ENCODE data around the gene PPIL6. TPM values are rescaled to one million over a fixed set of nuclear protein-coding genes. Genes with fewer than 3 reads are reported as not detected.

Gene PPIL6
- total RNA-seq, 2 experiments from 2014 or later = 0.84 to 1.3 TPM

DNA sequence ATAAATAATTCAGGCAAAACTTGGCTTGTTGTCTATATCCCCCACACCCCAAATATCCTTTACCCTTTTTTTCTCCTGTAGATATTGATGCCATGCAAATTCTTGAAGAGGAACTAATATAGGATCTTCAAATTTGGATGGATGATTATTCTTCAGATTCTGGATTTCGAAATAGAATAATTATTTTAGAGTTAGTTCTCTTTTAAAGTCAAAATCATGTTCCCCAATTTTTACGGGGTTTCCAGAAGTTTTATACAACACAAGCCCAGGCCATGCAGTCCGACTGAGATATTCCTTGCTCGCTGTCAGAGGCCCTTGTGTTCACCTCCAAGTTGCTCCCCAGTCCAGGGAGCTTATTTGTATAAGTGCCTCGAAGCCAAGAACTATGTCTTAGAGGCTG, 4.4 kb downstream of the PPIL6 start:
- CTCF ChIA-PET = interaction anchor here (1.0 kb wide), 1 partner anchor 10 kb away, joined by 4 read pairs; no protein-coding TSS in a partner anchor
- no peaks in the 10 kb centered on the region for H3K27me3 ChIP-seq (ENCODE audit: control insufficient read depth in 1 of 2, insufficient read depth in 2 of 2, low read length in 2 of 2)
- DNase-seq = no peak
- intact Hi-C loops (cut with DNase I, micrococcal nuclease) = loop anchor here in 1 of 2 experiments (2.0 to 5.0 kb wide), 2 partner anchors 47 to 1546 kb away; partner anchors contain the start of gene RPF2
- H3K4me1 ChIP-seq (ENCODE audit: insufficient read depth, low read length) = peaks cover 13% of the 10 kb centered on the region
- H3K27ac ChIP-seq (ENCODE audit: low read depth in 1 of 2, low read length in 2 of 2) = no peak overlapping the region
- Mint-ChIP-seq H3K4me1 (ENCODE audit: low read depth) (peaks cover 6% of the 10 kb centered on the region), H3K27ac (no peak overlapping the region), H3K4me3 (no peak overlapping the region), H3K9me3 (no peaks in the 10 kb centered on the region), H3K27me3 (no peaks in the 10 kb centered on the region), H3K36me3 (ENCODE audit: low read depth) (peaks cover 2% of the 10 kb centered on the region)
- no peak overlapping the region for H3K4me3 ChIP-seq (ENCODE audit: low read length)
- no peak for ATAC-seq (ENCODE audit: poor library complexity)
- no peaks in the 10 kb centered on the region for H3K9me3 ChIP-seq (ENCODE audit: control insufficient read depth in 1 of 2, insufficient read depth in 1 of 2, low read length in 2 of 2)
- POLR2A ChIA-PET = no interaction called here
- TF ChIP-seq, protein P1, sequence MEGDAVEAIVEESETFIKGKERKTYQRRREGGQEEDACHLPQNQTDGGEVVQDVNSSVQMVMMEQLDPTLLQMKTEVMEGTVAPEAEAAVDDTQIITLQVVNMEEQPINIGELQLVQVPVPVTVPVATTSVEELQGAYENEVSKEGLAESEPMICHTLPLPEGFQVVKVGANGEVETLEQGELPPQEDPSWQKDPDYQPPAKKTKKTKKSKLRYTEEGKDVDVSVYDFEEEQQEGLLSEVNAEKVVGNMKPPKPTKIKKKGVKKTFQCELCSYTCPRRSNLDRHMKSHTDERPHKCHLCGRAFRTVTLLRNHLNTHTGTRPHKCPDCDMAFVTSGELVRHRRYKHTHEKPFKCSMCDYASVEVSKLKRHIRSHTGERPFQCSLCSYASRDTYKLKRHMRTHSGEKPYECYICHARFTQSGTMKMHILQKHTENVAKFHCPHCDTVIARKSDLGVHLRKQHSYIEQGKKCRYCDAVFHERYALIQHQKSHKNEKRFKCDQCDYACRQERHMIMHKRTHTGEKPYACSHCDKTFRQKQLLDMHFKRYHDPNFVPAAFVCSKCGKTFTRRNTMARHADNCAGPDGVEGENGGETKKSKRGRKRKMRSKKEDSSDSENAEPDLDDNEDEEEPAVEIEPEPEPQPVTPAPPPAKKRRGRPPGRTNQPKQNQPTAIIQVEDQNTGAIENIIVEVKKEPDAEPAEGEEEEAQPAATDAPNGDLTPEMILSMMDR (IDR thresholded peaks at IDR 0.05) = no peak
- no peaks in the 10 kb centered on the region for H3K36me3 ChIP-seq (ENCODE audit: insufficient read depth, low read length)

DNA sequence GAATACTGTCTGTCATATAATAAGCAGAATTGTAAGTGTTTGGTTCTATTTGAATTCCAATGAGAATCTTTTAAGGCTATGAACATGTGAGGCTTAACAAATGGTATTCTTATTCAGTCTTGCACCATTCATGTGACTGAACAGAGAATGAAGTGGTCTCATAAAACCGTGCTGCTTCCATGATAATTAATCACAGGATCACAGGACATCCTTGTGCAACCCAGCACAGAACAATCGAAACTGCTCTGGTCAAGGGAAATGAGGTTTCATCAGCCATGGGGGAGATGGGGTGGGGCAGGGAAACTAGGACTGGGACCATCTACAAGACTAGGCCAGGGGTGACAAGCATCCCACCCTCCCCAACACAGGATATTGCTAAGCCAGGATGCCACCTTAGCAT, 6.0 kb downstream of the PPIL6 start:
- TF ChIP-seq, protein P1 (IDR thresholded peaks at IDR 0.05) = no peak
- no peak overlapping the region for H3K27ac Mint-ChIP-seq

DNA sequence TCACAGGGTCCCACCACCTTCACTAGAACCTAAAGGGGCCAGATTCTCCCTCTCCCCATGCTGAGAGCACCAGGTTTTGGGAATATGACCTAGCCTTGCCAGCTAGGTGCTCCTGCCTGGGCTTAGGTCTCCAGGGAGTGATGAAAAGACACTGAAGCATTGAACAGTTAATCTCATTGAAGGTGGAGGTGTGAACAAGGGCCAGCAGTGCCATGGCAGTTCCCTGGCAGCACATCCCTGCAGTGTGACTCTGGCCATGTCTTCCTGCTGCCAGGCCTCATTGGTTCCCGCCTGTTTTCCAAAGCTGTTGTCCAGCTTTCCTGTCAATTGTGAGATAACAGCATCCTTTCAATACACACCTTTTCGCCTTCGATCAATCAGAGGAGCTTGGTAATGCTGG, 10.9 kb downstream of the PPIL6 start:
- Mint-ChIP-seq H3K4me3 (no peak overlapping the region), H3K4me1 (ENCODE audit: low read depth) (no peaks in the 10 kb centered on the region), H3K27me3 (no peaks in the 10 kb centered on the region), H3K27ac (no peak overlapping the region), H3K9me3 (no peaks in the 10 kb centered on the region), H3K36me3 (ENCODE audit: low read depth) (no peaks in the 10 kb centered on the region)
- no peak overlapping the region for H3K4me3 ChIP-seq (ENCODE audit: low read length)
- no peak for DNase-seq
- ATAC-seq (ENCODE audit: poor library complexity) = no peak
- ChIA-PET CTCF (no interaction called here), POLR2A (no interaction called here)
- intact Hi-C loops (cut with DNase I, micrococcal nuclease) = no loop called here
- TF ChIP-seq, protein P1 (IDR thresholded peaks at IDR 0.05) = no peak
- H3K4me1 ChIP-seq (ENCODE audit: insufficient read depth, low read length) = no peaks in the 10 kb centered on the region
- H3K27me3 ChIP-seq (ENCODE audit: control insufficient read depth in 1 of 2, insufficient read depth in 2 of 2, low read length in 2 of 2) = no peaks in the 10 kb centered on the region
- no peaks in the 10 kb centered on the region for H3K36me3 ChIP-seq (ENCODE audit: insufficient read depth, low read length)
- no peaks in the 10 kb centered on the region for H3K9me3 ChIP-seq (ENCODE audit: control insufficient read depth in 1 of 2, insufficient read depth in 1 of 2, low read length in 2 of 2)
- H3K27ac ChIP-seq (ENCODE audit: low read depth in 1 of 2, low read length in 2 of 2) = no peak overlapping the region

More for the DNA sequence above, 6.0 kb downstream of the PPIL6 start:
- Histone ChIP-seq H3K4me3 (ENCODE audit: low read length) (no peak overlapping the region), H3K27ac (ENCODE audit: low read depth in 1 of 2, low read length in 2 of 2) (no peak overlapping the region), H3K36me3 (ENCODE audit: insufficient read depth, low read length) (no peaks in the 10 kb centered on the region), H3K9me3 (ENCODE audit: control insufficient read depth in 1 of 2, insufficient read depth in 1 of 2, low read length in 2 of 2) (no peaks in the 10 kb centered on the region), H3K27me3 (ENCODE audit: control insufficient read depth in 1 of 2, insufficient read depth in 2 of 2, low read length in 2 of 2) (no peaks in the 10 kb centered on the region), H3K4me1 (ENCODE audit: insufficient read depth, low read length) (peaks cover 1% of the 10 kb centered on the region)
- ATAC-seq (ENCODE audit: poor library complexity) (no peak), DNase-seq (no peak)
- CTCF ChIA-PET = no interaction called here
- POLR2A ChIA-PET = no interaction called here
- intact Hi-C loops (cut with DNase I, micrococcal nuclease) = no loop called here
- H3K27me3 Mint-ChIP-seq = no peaks in the 10 kb centered on the region
- H3K4me3 Mint-ChIP-seq = no peak overlapping the region
- no peaks in the 10 kb centered on the region for H3K4me1 Mint-ChIP-seq (ENCODE audit: low read depth)
- no peaks in the 10 kb centered on the region for H3K9me3 Mint-ChIP-seq
- H3K36me3 Mint-ChIP-seq (ENCODE audit: low read depth) = no peaks in the 10 kb centered on the region

Data from CD4-positive, alpha-beta T cell (primary cell).